ENCODE data around the gene PCDH15. TPM values are rescaled to one million over a fixed set of nuclear protein-coding genes. Genes with fewer than 3 reads are reported as not detected.

PCDH15 gene
- total RNA-seq, 1 experiment from 2014 or later: 0.61 TPM

DNA sequence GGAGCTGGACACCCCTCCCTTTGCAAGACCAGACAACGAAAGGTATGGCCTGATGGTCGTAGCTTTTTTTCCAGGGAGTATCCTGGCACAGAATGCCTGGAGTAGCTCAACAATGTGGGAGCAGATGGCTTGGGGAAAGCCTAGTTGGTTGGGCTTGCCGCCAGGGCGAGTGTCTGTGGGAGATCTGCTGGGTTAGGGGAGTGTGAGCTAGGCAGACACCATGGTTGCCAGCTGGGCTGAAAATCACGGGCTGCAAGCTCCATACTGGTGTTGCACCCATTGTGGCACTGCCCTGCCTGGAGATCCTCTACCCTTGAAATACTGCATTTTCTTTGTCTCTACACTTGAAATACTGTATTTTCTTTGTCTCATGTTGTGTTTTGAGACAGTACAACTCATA lies 538.3 kb downstream of the PCDH15 start:
- H4K8ac ChIP-seq (replicated peaks; ENCODE audit: insufficient read length, low read depth, low read length): no peak overlapping the region
- no peaks in the 10 kb centered on the region for H3K27me3 ChIP-seq (ENCODE audit: insufficient read depth, low read length)
- H3K9ac ChIP-seq (ENCODE audit: extremely low read depth, insufficient read length, low read length): no peak overlapping the region
- peaks cover 4 to 6% of the 10 kb centered on the region in 2 experiments; a peak in 4 of 5 replicates for H3K9me3 Mint-ChIP-seq
- H4K20me1 ChIP-seq (ENCODE audit: control insufficient read depth, insufficient read depth, insufficient read length): no peaks in the 10 kb centered on the region
- H3K27me3 Mint-ChIP-seq (ENCODE audit: low read depth): no peaks in the 10 kb centered on the region
- H2BK15ac ChIP-seq (ENCODE audit: low read depth, low read length): no peak overlapping the region
- no peaks in the 10 kb centered on the region for H3K4me1 ChIP-seq (ENCODE audit: insufficient read depth, low read length)
- no peak overlapping the region for H3K18ac ChIP-seq (ENCODE audit: insufficient read length, low read depth, low read length)
- no peak overlapping the region for H2AK5ac ChIP-seq (ENCODE audit: insufficient read length, low read length)
- no peak overlapping the region for H2BK12ac ChIP-seq (ENCODE audit: insufficient read length, low read depth, low read length)
- no peak overlapping the region for H3K56ac ChIP-seq (ENCODE audit: insufficient read length, low read depth, low read length)
- no peaks in the 10 kb centered on the region for H3K9me3 ChIP-seq (ENCODE audit: control insufficient read depth, low read depth, low read length)
- H3K27ac ChIP-seq (ENCODE audit: insufficient read length, low read depth, low read length): no peak overlapping the region
- no peaks in the 10 kb centered on the region for H3K23me2 ChIP-seq (ENCODE audit: insufficient read length, low read depth, low read length, poor library complexity, severe bottlenecking)
- H3K14ac ChIP-seq (ENCODE audit: insufficient read depth, low read length): no peak overlapping the region; the same call in 1 of the 2 replicates
- H4K5ac ChIP-seq (ENCODE audit: insufficient read length, low read depth, low read length): no peak overlapping the region
- no peak overlapping the region for H2BK20ac ChIP-seq (ENCODE audit: low read depth, low read length, poor library complexity, severe bottlenecking)
- no peak overlapping the region for H2BK120ac ChIP-seq (ENCODE audit: low read depth, low read length, poor library complexity, severe bottlenecking)
- H3T11ph ChIP-seq (ENCODE audit: low read length): no peak overlapping the region
- no peak overlapping the region for H3K4me2 ChIP-seq (ENCODE audit: insufficient read depth, insufficient read length, low read length)
- no peaks in the 10 kb centered on the region for H3K4me1 Mint-ChIP-seq
- no peak overlapping the region for H2BK5ac ChIP-seq (ENCODE audit: insufficient read length, low read length)
- H2AFZ ChIP-seq (ENCODE audit: low read length): no peak overlapping the region
- no peak overlapping the region for H3K4ac ChIP-seq (ENCODE audit: low read depth, low read length)
- H3K4me3 Mint-ChIP-seq: no peak overlapping the region
- H3K79me1 ChIP-seq (ENCODE audit: insufficient read depth, low read depth, low read length, poor library complexity, severe bottlenecking): no peaks in the 10 kb centered on the region
- no peak for DNase-seq
- WGBS (ENCODE audit: extremely low coverage, insufficient read length, low lambda C conversion rate): no CpG with 5 or more reads among the region's 5 CpGs
- no peaks in the 10 kb centered on the region for H3K79me2 ChIP-seq (ENCODE audit: insufficient read depth, low read length)
- TF ChIP-seq, protein P1, sequence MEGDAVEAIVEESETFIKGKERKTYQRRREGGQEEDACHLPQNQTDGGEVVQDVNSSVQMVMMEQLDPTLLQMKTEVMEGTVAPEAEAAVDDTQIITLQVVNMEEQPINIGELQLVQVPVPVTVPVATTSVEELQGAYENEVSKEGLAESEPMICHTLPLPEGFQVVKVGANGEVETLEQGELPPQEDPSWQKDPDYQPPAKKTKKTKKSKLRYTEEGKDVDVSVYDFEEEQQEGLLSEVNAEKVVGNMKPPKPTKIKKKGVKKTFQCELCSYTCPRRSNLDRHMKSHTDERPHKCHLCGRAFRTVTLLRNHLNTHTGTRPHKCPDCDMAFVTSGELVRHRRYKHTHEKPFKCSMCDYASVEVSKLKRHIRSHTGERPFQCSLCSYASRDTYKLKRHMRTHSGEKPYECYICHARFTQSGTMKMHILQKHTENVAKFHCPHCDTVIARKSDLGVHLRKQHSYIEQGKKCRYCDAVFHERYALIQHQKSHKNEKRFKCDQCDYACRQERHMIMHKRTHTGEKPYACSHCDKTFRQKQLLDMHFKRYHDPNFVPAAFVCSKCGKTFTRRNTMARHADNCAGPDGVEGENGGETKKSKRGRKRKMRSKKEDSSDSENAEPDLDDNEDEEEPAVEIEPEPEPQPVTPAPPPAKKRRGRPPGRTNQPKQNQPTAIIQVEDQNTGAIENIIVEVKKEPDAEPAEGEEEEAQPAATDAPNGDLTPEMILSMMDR (conservative IDR thresholded peaks at IDR 0.05): no peak
- no peak overlapping the region for H3K23ac ChIP-seq (ENCODE audit: insufficient read length, low read depth, low read length)
- no peak overlapping the region for H3K27ac Mint-ChIP-seq
- H4K91ac ChIP-seq (ENCODE audit: insufficient read length, low read depth, low read length): no peak overlapping the region
- H3K36me3 Mint-ChIP-seq (ENCODE audit: insufficient read depth in 1 of 3, low read depth in 3 of 3): peaks cover 0 to 3% (median 0%) of the 10 kb centered on the region in 3 experiments; a peak in 1 of 7 replicates

All from H9 (cell line).